Amniotic stem cell (primary cell): ENCODE data around the gene AANAT.

Experiments
- DNase-seq: peaks from one replicate; lab custom pipeline; 2025; lab: John Stamatoyannopoulos, UW

Gene AANAT

DNA sequence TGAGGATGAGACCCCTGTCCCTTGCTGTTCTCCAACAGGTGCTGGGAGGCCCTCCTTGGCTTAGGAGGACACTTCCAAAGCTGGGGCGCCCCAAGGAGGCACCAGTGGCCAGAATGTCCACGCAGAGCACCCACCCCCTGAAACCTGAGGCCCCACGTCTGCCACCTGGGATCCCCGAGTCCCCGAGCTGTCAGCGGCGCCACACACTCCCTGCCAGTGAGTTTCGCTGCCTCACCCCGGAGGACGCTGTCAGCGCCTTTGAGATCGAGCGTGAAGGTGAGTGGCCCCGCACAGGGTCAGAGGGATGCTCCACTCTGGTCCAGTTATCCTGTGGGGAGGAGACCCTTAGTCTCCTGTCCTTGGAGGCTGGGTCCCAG is 1.2 kb downstream of the AANAT start:
- no peak for DNase-seq

DNA sequence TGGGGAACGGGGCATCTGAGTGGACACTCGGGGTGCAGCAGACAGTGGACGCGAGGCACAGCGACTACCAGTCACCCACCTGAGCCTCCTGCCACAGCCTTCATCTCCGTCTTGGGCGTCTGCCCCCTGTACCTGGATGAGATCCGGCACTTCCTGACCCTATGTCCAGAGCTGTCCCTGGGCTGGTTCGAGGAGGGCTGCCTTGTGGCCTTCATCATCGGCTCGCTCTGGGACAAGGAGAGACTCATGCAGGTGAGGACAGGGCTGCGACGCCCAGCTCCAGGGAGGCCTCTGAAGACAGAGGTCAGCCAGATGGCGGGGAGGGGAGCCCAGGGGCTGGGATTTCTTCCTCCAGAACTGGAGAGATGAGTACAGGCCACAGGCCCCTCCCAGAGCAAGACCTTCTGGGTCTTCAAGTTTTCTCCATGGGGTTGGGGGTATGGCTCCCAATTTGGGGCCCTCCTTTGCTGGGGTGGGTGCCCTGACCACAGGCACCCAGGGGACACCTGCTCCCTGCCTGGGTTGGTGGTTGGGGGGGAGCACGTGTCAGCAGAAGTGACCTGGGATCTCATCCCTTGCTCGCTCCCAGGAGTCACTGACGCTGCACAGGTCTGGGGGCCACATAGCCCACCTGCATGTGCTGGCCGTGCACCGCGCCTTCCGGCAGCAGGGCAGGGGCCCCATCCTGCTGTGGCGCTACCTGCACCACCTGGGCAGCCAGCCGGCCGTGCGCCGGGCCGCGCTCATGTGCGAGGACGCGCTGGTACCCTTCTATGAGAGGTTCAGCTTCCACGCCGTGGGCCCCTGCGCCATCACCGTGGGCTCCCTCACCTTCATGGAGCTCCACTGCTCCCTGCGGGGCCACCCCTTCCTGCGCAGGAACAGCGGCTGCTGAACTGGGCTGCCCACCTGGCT is 1.9 kb downstream of the AANAT start:
- no peak for DNase-seq

DNA sequence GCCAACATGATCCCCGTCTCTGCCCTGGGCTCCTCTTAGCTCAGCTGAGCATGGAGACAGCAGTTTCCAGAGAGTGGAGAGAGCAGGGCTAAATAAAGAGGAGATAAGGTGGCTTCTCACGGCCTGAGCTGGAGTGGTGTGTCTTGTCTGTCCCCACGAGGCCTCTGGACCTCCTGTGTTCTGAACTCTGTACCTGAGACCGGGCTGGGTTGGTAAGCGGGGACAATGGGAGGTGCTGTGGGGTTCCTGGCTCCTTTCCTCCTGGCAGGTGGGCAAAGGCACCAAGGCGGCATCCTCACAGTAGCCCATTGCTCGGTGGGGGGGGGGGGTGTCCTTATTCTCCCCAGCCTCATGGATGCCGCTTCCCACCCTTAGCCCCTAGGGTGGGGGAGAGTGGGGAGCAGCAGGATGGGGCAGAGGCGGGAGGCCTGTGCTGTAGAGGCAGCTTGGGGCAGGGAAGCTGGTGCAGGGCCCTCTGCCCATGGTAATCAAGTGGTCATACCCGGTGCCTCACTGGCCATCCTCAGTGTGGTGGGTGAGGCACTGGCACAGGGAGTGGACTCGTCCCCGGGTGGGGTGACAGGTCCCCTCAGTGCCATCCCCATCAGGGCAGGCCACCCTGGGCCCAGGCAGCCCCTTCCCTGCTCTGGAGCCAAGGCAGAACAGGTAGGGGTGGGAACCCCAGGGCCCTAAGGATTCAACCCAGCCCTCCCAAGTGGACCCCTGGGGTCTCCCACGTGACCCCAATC is 2.8 kb downstream of the AANAT start:
- no peak for DNase-seq

DNA sequence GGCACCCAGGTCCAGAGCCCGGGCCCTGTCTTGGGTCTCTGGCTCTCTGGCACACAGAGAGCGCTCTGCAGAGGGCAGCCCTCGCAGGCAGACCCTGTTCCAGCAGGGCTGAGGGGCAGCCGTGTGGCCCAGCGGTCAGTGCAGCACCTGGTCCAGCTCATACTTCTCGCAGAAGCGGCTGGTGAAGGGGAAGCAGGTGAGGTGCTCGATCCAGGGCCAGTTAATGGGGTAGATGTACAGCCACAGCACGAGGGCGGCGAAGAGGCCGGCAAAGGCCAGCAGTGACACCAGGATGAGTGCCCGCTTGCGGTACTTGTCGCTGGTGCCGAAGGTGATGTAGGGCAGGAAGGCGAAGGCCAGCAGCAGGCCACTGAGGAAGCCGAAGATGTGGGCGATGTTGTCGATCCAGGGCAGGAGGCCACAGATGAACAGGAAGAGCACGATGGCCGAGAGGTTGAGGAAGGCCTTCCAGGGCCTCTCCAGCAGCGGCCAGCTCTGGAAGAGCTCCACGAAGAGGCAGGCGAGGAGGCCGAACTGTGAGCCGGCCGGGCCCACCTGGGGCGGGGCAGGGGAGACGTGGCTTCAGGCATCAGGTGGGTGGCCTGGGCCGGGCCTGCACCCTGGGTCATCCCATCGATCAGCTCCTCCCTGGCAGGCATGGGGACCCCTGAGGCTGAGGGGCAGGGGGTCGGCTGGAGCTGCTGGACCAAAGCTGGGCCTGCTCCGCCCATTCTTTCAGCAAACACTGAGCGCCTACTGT is 4.3 kb downstream of the AANAT start:
- DNase-seq = no peak

DNA sequence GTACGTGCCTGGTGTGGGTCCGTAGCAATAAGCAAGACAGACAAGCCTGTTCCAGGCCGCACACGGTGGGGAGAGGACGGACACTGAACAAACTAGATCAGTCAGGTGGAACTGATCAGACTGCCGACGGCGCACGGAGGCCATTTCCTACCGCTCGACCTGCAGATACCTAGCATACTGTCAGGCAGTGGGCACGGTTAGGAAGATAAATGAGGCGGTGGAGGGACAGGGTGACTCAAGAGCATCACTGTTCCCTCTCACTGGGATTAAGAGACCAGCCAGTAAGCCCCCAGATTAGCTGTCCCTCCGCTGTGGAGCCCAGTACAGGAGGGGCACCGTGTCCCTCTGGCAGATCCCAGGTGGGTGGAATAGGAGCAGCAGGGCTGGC is 4.8 kb downstream of the AANAT start:
- DNase-seq = no peak

DNA sequence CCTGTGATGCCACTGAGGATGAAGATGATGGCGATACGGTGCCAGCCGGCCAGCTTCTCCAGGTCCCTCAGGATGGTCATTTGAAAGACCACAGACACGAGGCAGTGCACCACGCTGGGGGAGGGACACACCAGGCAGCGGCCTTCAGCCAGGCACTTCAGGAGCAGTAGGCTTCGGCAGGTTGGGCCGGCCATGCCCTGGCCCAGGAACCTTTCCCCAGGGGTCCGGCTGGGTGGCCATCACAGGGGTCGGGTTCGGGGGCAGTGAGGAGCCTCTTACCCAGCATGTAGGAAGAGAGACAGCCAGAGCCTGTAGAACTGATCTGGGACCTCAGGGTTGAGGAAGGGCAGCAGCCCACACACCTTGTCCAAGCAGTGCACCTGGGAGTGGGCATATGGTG is 5.3 kb downstream of the AANAT start:
- DNase-seq = no peak

DNA sequence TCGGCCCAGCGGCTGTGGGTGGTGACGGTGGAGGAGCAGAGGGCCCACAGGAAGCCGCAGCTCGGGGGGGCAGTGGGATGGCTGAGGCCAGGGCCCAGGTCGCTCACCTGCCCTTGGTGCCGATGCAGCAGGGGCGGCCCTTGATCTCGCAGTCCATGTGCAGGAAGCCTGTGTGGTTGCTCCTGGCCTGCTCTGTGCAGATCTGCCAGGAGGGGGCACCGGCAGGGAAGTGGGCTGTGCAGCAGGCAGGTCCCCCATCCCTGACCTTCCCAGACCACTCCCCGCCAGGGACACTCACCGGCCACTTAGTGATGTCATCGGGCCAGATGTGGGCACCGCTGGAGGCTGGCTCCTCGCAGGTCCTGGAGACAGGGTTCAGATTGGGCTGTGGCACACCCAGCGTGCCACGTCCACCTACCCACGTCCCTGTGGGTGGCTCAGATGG is 6.2 kb downstream of the AANAT start:
- DNase-seq = no peak

DNA sequence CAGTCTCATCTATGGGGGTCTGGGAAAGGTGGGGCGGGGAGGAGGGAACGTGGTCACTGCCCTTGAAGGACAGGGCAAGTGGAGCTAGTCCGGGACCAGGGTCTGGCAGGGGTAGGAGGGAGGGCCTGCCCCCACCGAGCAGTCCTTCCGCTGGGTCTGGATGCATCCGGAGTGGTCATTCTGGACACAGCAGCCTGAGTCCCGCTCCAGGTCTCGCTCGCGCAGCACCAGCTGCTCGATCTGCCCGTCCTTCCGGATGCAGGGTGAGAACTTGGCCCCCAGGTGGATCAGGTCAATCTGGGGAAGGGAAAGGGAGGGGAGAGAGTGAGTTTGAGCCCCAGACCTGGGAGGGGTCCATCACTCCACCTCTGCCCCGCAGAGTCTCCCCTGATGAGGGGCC is 6.8 kb downstream of the AANAT start:
- no peak for DNase-seq

DNA sequence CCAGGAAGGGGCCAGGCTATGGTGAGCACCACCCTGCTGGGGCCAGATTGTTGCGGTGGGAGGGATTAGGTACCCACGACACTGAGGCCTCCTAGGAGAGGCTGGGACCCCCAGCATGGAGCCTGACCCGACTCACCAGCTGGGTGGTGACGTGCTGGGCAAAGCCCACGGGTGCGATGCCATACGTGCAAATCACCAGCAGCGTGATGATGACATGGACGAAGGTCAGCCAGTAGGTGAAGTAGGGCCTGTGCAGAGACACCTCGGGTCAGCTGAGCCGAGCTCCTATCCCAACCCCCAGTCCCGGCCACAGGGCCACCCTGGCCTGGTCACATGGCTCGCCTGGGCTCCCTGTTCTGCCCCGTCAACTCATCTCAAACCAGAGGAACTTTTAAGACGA is 7.5 kb downstream of the AANAT start:
- no peak for DNase-seq

DNA sequence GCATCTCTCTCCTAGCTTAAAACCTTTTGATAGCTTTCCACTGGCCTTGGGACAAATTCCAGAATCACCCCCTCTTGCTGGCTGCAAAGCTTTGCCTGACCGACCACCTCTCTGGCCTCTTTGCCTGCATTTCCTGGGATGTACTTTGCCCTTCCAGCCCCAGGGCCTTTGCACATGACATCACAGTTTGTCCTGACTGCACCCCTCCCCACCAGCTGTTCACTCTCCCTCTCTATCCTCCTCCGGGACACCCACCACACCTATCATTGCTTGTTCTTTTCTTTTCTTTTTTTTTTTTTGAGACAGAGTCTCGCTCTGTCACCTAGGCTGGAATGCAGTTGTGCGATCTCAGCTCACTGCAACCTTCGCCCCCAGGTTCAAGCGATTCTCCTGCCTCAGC is 7.9 kb downstream of the AANAT start:
- no peak for DNase-seq

DNA sequence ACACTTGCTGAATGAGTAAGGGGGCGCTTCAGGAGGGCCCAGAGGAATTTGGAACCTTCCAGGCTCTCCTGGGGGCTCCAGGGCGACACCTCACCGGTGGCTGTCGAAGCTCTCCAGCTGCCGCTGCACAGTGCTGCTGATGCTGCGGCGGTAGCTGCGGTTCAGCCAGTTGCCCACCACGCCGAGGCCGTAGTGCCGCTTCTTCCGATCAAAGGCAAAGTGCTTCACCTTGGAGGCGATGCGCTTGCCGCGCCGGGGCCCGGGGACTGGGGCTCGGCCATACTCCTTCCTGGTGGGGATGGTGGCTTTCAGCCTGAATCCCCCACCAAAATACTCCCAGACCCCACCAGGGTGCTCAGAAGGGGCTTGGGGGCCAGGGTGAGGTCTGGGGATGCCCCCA is 9.3 kb downstream of the AANAT start:
- no peak for DNase-seq

DNA sequence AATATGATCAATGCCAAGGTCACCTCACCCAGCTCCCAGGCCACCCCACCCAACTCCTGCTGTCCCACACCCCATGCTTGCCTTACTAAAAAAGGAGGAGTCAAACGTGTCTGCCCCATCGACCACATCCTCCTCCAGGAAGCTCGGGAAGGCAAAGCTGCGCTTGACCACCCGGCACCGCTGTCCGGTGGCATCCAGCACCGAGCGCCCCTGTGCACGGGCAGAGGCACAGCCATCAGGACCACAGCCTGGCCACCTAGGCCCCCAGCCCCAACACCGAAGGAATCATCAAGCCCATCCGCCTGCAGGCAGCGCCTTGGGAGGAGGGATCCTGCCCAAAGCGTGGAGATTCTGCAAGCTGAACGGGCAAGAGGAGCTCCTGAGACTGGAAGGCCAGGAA is 10.2 kb downstream of the AANAT start:
- no peak for DNase-seq

DNA sequence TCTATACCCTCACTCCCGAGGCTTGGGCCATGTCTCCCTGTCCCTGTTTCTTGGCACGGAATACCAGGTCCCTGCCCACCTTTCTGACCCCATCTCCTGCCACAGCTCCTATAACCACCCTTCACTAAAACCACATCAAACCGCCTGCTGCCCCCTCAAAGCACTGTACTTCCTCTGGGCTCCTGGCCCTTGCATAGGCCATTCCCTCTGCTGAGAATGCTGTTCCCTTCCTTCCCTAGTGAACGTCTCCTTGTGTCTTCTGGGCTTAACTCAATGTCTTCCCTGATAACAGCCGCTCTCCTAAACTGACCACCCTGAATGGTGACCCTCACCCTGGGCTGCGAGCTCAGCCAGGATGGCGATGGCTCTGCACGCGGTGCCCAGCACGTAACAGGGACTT is 10.7 kb downstream of the AANAT start:
- DNase-seq = no peak

DNA sequence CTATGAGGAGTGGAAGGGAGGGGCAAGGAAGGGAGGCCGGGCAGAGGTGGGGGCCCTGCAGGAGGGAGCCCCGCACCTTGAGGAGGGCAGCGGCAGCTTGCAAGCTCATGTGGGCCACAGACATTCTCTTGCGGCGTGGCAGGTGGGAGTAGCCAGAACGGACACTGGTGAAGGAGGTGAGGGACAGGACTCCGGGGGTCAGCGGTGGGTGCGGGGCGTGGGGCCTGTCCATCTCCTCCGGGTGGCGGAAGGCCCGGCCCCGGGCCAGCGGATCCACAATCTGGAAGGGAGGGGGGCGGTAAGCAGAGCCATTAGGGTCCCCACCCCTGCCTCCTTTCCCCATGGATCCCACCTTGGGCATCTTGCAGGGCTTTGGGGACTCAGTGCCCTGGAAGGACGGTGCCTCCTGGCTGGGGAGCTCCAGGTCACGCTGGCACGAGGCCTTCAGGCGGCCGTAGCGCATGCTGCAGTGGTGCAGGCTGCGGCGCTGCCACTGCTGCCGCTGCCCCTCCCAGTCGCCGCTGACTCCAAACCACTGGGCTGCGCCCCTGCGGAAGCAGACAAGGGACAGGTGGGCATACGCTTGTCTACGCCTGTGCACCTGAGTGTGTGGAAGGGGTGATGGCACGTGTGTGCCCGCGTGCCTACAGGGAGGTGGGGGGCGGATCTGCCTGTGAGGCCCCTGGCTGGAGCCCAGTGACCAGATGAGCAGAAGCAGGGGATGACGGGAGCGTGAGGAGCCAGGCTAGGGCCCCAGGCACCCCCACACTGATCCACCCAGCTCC is 11.5 kb downstream of the AANAT start:
- no peak for DNase-seq

DNA sequence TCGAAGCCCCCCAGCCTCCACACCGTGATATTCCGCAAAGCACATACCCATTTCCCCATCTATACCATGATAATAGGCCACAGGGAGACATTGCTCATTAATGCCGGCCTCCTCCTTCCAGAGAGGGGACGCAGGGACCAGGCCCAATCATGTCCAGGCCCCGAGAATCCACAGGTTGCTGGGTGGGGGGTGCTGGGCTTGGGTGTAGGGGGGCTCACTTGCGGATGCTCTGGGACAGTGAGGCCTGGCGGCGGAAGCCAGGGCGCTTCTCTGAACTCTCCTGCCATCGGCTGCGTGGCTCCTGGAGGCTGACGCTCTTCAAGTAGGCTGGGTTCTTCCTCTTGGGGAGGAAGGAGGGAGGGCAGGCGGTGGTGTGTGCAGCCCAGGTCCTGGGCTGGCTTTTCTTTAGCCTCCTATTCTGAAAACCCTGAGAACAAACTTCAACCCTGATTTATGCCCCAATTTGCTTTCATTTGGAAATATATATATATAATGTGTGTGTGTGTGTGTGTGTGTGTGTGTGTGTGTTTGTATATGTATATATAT is 12.2 kb downstream of the AANAT start:
- DNase-seq = no peak

DNA sequence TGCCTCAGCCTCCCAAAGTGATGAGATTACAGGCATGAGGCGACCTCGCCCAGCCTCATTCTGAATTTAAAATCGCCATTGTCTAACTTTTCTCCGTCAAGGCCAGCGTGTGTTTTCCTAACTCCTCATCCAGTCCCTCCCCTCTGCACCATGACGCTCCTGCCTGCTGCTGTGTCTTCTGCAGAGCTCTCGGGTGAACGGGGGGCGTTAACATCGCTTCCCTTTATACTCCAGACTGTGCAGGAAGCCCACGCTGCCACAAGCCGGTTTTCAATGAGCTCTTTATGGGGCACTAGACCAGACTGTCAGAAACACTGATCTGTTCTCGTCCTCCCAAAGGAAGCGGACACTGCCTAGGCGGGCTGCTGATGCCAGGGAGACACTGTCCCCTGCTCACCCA is 13.2 kb downstream of the AANAT start:
- no peak for DNase-seq

DNA sequence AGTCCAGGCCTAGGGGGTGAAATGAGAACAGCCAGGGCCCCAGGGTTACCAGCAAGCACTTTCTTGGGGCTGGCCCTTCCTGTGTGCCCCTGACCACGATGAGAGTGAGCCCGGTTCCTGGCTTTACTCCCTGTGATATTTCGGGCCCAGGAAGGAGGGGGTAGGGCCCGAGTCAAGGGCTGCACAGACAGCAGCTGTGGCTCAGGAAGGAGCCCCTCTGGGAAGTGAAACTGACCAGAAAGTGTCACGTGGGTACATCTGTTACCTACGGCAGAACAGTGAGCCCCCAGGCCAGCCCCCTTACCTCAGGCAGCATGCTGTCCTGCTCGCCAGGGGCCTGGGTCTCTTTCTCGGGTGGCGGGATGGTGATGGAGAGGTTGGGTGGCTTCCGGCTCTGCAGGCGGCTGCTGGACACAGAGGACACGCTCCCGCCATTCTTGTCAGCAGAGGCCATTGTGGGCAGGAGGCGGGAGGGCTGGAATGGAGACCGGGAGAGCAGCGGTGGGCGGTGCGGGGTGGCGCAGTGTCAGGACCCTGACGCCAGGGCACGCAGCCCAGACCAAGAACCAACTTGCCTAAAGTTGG is 13.8 kb downstream of the AANAT start:
- DNase-seq = no peak

DNA sequence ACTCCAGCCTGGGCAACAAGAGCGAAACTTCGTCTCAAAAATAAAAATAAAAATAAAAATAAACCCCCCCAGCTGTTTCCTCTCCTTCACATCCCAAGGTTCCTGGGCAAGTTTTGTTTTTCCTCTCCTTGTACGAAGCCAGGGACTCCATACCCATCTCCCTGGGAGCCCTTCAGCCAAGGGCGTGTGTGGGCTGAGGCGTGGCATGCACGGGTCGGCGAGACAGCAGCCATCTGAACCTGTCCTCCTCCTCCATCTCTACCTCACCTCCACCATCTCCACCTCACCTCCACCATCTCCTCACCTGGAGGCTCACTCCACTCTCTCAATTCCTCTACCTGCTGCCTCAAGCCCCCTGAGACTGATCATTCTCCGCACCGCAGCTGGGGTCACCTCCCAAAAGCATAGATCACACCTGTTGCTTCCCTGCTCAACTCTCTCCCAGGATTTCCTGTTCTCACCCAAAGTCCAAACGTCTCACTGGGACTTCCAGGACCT is 16.9 kb downstream of the AANAT start:
- no peak for DNase-seq

DNA sequence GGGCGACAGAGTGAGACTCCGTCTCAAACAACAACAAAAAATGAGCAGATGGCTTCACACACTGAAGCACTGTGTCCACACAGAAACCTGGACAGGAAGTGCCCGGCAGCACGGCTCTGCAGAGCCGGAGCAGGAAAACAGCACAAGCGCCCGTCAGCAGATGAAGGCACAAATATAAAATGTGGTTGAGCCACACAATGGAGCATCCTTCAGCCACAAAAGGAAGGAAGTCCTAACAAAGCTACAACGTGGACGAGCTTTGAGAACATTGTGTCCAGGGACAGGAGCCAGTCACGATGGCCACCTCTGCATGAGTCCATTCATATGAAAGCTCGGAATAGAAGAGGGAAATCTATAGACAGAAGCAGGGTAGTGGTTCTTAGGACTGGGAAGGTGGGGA is 18.2 kb downstream of the AANAT start:
- no peak for DNase-seq

DNA sequence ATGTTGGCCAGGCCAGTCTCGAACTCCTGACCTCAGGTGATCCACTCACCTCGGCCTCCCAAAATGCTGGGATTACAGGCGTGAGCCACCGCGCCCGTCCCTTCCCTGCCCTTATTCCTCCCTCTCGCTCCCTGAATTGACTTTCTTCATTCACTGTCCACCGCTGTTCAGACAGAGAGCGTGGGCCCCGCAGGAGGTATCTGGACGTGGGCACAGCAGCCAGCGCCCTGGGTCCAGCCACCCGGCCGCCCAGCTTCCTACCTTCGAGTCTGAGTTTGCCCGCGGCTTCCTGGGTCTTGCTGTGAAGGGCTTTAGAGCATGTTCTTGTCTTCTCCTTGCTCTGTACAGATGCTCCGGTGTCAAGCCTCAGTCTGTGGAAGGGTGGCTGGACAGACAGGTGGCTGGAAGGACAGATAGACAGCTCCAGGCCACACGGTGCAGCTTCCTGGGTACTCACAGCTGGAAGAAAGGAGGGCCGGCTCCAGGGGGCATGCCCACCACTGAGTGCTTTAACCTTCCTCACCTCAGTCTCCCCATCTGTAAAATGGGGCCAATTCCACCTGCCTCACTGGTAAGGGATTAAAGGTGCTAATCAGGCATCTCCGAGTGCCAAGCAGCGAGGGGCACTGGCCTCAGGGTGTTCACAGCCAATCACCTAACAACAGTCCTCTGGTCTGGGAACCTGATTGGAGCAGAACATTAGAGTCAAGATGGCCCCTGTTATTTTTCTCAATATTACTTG is 20.2 kb downstream of the AANAT start:
- DNase-seq = no peak
